ENCODE data around the gene DOC2A. TPM values are rescaled to one million over a fixed set of nuclear protein-coding genes. Genes with fewer than 3 reads are reported as not detected.
A peak's percentile ranks its signal among the peaks of the same experiment; 100 is the strongest.

Gene DOC2A
- total RNA-seq, 1 donor from 2014 or later, result 0.33 TPM

DNA sequence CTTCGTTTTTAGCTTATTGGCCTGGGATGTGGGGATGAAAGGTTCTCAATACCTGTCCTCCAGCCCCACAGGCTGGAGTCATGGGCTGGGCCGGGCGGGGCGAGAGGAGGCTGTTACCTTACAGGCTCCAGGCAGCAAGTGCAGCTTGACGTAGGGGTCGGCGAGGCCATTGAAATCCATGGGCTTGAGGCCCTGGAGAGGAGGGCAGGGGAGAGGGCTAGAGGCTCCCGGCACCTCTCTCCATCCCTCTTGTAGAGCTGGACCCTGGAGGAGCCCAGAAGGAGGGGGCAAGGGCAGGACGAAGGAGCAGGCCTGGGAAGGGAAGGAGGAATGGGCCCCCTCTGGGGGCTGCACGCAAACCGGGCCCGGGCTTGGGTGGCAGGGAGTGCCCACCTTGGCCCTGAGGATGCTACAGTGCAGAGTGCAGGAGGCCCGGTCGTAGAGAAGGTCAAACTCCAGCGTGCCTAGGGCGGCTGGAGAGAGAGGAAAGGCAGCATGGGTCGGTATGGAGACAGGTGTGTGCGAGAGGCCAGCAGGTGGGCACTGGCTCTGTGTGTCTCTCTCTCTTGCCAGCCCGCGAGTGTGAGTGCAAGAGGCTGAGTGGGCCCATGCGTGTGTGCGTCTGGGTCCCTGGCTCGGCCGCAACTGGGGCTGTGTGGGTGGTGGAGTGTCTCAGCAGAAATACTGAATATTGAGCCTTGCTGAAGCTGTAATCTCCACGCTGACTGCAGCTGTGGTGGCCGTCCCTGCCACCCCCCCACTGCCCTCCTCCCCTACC, 1.6 kb downstream of the DOC2A start:
- no peak for TF ChIP-seq CTCF (IDR thresholded peaks at IDR 0.05; ENCODE audit: insufficient read depth, low read length, poor library complexity, severe bottlenecking)
- H3K4me3 ChIP-seq (ENCODE audit: low read depth, low read length), result no peak overlapping the region
- H3K36me3 ChIP-seq (ENCODE audit: control insufficient read depth, insufficient read depth, low read length), result no peaks in the 10 kb centered on the region
- H3K27me3 ChIP-seq (ENCODE audit: control insufficient read depth, insufficient read depth, low read length), result peaks cover 32% of the 10 kb centered on the region
- no peak for DNase-seq (ENCODE audit: low read depth)

DNA sequence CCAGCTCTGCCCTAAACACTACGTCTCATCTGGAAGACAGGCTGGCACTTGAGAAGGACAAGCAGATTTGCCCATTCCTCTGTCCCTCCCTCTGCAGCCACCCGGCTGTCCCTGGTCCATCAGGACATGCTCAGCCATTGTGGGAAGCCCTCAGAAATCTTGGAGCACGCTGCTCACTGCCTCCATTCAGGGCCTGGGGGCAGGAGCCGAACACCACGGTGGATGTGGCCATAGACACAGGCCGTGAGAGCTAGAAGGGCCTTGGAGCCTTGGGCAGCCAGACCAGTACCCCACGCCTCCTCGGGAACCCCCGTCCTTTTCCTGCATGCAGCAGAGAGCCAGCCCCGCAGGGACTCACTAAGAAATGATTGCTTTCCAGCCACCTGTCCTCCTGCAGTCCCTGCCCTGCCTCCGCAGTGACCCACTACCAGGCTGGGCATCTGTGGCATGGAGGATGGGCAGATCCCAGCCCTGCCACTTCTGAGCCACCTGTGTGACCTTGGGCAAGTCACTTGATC, 3.4 kb downstream of the DOC2A start:
- Histone ChIP-seq H3K4me3 (ENCODE audit: low read depth, low read length) (no peak overlapping the region), H3K36me3 (ENCODE audit: control insufficient read depth, insufficient read depth, low read length) (peaks cover 1% of the 10 kb centered on the region), H3K27me3 (ENCODE audit: control insufficient read depth, insufficient read depth, low read length) (peaks cover 32% of the 10 kb centered on the region)
- DNase-seq (ENCODE audit: low read depth), result no peak
- no peak for TF ChIP-seq CTCF (IDR thresholded peaks at IDR 0.05; ENCODE audit: insufficient read depth, low read length, poor library complexity, severe bottlenecking)

GRCh38 chr16:30006659-30007377, 4.0 kb downstream of the DOC2A start:
- H3K27me3 ChIP-seq (ENCODE audit: control insufficient read depth, insufficient read depth, low read length), result peaks cover 28% of the 10 kb centered on the region
- no peak for TF ChIP-seq CTCF (IDR thresholded peaks at IDR 0.05; ENCODE audit: insufficient read depth, low read length, poor library complexity, severe bottlenecking)
- DNase-seq (ENCODE audit: low read depth), result no peak

GRCh38 chr16:30006095-30006473, 4.7 kb downstream of the DOC2A start:
- Histone ChIP-seq H3K27me3 (ENCODE audit: control insufficient read depth, insufficient read depth, low read length) (peaks cover 21% of the 10 kb centered on the region), H3K36me3 (ENCODE audit: control insufficient read depth, insufficient read depth, low read length) (peaks cover 1% of the 10 kb centered on the region), H3K4me3 (ENCODE audit: low read depth, low read length) (no peak overlapping the region)
- no peak for DNase-seq (ENCODE audit: low read depth)
- TF ChIP-seq CTCF (IDR thresholded peaks at IDR 0.05; ENCODE audit: insufficient read depth, low read length, poor library complexity, severe bottlenecking), result no peak

More at GRCh38 chr16:30006659-30007377, 4.0 kb downstream of the DOC2A start:
- Histone ChIP-seq H3K36me3 (ENCODE audit: control insufficient read depth, insufficient read depth, low read length) (peaks cover 1% of the 10 kb centered on the region), H3K4me3 (ENCODE audit: low read depth, low read length) (no peak overlapping the region)

- DNase-seq (ENCODE audit: low read depth), result no peak
- peak; percentile 83 for TF ChIP-seq CTCF (IDR thresholded peaks at IDR 0.05; ENCODE audit: insufficient read depth, low read length, poor library complexity, severe bottlenecking)
- H3K36me3 ChIP-seq (ENCODE audit: control insufficient read depth, insufficient read depth, low read length), result peaks cover 1% of the 10 kb centered on the region
- H3K4me3 ChIP-seq (ENCODE audit: low read depth, low read length), result no peak overlapping the region
- H3K27me3 ChIP-seq (ENCODE audit: control insufficient read depth, insufficient read depth, low read length), result peaks cover 16% of the 10 kb centered on the region
Observed at GRCh38 chr16:30005341-30006094, 5.3 kb downstream of the DOC2A start.

Measured in kidney epithelial cell (primary cell).